Measurements from ENCODE around the gene FAM135A.
"Not testable (repeated sequence)": the region's sequence is repeated elsewhere in the genome, so short reads cannot be mapped to it uniquely, and the experiment has no call there.

Gene FAM135A

GRCh38 chr6:70396163-70396562 lies 17.1 kb upstream of the FAM135A start:
- no peak for DNase-seq (ENCODE audit: low read depth in 1 of 2, low spot score in 1 of 2)

DNA sequence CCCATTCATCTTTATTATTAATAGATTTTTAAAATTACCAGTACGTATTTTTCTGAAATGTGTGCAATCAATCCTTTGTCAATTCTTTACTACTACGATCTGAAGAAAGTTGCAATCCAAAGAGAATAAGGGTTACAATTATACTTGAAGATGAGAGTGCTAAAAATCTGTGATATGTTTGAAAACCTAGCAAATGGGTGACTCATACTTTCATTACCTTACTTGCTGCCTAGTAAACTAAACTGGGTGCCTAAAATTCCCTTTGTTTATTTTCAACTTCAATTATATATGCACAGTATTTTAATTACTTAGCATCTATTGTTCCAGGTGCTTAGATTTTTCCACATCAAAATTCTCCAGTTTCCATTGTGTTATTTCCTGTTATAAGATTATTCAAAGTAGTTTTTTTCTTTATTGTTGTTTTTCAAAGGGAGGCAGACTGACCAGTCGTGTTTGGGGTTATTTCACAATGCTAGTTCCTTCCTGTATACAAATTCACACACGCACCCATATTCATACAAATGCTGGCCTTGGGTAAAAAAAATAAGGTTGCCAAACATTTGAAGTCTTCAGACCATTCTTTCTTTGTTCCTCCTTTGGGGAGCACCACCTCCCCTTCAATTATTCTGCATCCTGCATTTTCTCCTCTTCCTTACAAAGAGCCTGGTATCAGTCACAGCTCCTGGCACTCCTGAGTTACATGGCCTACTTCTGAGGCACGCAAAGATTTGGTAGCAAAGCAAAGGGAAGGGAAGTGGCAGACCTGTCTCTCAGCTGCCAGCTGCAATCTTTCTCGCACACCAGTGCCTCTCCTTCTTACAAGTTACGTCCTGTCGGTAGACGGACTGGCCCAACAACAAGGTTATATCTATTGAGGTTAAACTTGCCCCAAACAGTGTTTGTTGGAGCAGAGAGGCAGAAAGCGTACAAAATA lies 16.2 kb upstream of the FAM135A start:
- no peak for DNase-seq (ENCODE audit: low read depth in 1 of 2, low spot score in 1 of 2)

- no peak for DNase-seq (ENCODE audit: low read depth in 1 of 2, low spot score in 1 of 2)
Measured at GRCh38 chr6:70398783-70399728, 14.3 kb upstream of the FAM135A start.

DNA sequence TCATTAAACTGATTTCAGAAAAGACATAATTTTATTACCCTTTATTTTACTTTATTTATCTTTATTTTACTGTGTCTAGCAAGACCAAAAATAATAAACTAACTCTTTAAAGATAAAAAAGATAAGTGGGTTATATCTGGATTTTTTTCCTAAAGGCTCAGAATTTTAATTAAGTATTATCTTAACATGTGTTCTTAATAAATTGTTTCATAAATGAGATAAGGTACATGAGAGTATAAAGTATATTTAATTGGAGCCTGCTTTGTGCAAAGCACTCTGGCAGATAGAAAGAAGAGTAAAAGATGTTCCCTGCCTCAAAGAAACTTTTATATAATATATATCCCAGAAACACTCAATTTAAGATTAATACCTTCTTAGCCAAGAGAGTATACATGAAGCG lies 8.7 kb upstream of the FAM135A start:
- no peak for DNase-seq (ENCODE audit: low read depth in 1 of 2, low spot score in 1 of 2)

DNA sequence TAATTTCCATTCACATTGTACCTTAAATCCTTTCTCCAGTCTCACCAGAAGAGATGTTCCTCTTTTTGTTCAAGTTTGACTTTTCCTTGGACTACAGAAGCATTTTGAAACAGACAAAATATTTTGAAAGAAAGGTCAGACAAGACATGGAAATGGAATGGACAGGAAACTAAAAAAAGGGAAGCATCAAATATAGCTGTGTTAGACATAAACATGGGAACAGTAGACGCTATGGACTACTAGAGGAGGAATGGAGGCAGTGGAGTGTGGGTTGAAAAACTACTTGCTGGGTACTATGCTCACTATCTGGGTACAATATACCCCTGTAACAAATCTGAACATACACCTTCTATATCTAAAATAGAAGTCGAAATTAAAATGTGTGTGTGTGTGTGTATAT lies 4.1 kb upstream of the FAM135A start:
- DNase-seq (ENCODE audit: low read depth in 1 of 2, low spot score in 1 of 2): no peak

DNA sequence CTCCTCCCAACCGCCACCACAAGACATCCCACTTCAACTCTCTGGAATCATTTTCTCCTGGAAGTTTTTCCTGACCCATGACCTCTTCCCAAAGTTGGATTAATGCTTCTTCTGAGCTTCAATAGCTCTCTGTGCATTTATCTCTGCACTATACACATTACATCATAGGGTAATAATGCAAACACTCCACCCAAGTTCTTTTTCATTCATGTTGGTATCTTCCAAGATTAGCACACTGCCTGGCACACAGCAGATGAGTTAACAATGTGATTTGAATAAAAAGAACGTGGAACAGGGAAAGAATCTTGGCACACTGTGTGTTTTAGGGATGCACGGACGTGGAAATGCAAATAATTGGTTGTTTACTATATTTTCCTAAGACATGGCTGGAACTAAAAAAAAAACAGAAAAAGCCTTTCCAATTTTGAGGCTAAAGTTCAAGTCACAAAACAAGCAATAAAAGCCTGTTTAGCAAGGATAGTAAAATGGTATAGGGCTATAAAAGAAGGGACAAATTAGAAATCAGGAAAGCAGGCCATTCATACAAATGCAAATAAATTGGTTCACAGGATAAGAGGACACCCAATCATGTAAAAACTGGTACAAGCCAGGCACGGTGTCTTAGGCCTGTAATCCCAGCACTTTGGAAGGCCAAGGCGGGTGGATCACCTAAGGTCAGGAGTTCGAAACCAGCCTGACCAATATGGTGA lies 1.6 kb upstream of the FAM135A start:
- no peak for DNase-seq (ENCODE audit: low read depth in 1 of 2, low spot score in 1 of 2)

DNA sequence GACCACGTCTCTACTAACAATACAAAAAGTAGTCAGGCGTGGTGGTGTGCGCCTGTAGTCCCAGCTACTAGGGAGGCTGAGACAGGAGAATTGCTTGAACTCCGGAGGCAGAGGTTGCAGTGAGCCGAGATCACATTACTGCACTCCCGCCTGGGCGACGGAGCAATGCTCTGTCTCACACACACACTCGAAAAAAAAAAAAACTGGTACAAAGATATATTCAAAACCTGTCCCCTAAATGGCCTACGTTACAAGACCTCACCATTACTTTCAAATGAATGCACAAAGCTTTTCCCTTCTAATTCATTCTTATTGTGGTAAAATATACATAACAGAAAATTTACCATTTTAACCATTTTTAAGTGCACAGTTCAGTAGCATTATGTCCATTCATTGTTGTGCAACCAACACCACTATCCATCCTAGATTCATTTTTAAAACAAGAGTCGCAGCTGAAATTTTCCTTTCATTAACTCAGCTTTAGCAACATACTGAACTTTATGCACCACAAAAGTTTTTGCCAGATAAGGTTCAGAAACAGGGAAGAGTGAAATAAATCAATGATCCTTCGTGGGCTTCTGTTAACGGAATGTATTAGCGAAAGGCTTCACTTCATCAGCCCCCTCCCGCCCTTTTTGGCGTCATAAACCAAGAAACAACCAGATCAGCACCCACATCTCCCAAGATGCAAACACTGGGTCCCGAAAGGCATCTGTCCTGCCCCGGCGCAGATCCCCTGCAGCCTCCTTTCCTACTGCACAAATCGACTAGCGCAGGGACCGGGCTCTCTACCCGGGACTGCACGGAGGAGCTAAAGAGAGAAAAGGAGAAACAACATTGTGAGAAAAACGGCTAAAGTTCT lies 825 bp upstream of the FAM135A start:
- no peak for DNase-seq (ENCODE audit: low read depth in 1 of 2, low spot score in 1 of 2)

- DNase-seq (ENCODE audit: low read depth in 1 of 2, low spot score in 1 of 2): no peak
Measured at GRCh38 chr6:70413992-70414494, 735 bp downstream of the FAM135A start.

DNA sequence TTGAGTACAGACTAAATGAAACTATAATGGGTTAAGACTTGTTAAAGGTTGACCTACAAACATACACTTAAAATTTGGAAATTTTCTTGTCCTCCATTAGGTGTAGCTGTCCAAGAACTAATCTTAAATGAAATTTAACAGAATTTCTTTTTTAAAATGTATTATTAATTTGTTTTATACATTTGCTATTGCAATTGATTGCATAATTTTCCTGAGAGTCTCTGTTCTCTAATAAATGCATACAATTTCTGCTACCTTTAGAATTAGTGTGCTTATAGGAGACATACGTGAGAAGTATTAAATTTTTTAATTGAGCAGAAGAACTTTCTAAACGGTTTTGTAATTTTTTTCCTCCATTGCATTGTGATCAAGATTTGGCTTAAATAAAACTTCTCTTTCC lies 1.5 kb downstream of the FAM135A start:
- no peak for DNase-seq (ENCODE audit: low read depth in 1 of 2, low spot score in 1 of 2)

DNA sequence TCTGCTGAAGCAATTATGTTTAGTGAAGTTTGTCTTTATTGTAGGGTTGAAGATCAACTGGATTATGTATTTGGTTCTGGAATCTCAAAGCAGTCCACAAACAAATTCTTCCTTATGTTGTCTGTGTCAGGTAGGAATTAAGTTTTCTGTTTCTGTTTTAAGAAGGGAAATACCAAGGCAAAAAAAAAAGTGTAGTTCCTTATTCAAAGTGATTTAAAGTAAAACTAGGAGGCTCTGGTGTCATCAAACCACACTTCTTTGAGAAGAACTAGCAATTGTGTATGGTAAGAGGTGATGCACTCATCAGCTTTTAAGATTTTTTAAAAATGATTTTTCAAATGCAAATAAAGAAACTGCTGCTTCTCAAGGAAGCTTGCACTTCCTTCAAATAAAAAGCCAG lies 1.9 kb downstream of the FAM135A start:
- DNase-seq (ENCODE audit: low read depth in 1 of 2, low spot score in 1 of 2): no peak

- no peak for DNase-seq (ENCODE audit: low read depth in 1 of 2, low spot score in 1 of 2)
Measured at GRCh38 chr6:70415660-70416059, 2.4 kb downstream of the FAM135A start.

DNA sequence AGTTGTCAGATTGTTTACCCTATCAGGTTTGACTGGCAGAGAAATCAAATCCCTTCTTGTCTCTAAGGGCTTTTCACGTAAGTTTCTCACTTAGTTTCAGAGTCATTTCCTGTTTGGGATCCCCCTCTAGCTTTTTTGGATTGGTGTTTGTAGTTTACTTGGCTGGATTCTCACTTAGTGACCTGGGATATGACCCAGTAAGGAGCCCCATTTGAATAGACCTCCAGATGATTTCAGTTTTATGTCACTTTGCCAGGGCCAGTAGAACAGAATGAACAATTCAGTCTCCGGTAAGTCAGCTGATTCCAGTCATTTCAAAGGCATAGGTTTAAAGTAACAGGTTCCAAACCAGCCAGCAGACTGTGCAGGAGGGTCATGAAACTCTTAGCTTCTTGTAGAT lies 8.2 kb downstream of the FAM135A start:
- DNase-seq (ENCODE audit: low read depth in 1 of 2, low spot score in 1 of 2): no peak

GRCh38 chr6:70423189-70424134 lies 10.2 kb downstream of the FAM135A start:
- no peak for DNase-seq (ENCODE audit: low read depth in 1 of 2, low spot score in 1 of 2)

- no peak for DNase-seq (ENCODE audit: low read depth in 1 of 2, low spot score in 1 of 2)
Measured at GRCh38 chr6:70424291-70424690, 11.0 kb downstream of the FAM135A start.

DNA sequence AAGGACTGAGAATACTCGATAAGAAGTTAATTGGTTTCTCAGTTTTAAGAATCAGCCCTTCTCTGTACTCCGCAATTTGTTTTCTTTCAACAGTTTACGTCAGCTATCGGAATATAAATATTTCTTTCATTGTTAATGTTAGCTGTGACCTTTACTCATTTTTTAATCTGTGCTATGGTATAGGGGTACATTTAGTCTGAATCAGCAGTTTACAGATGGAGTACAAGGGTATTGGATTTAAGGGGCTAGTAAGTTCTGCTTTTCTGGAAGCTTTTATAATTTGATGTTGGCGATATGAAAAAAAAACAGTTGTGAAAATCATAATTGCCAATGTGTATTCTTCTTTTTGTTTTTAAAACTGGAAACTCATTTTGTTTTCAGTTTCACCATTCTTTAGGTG lies 23.0 kb downstream of the FAM135A start:
- no peak for DNase-seq (ENCODE audit: low read depth in 1 of 2, low spot score in 1 of 2)

- DNase-seq (ENCODE audit: low read depth in 1 of 2, low spot score in 1 of 2): no peak
Measured at GRCh38 chr6:70445001-70445400, 31.7 kb downstream of the FAM135A start.

- not testable (repeated sequence) for DNase-seq (ENCODE audit: low read depth in 1 of 2, low spot score in 1 of 2)
Measured at GRCh38 chr6:70447343-70448070, 34.2 kb downstream of the FAM135A start.

DNA sequence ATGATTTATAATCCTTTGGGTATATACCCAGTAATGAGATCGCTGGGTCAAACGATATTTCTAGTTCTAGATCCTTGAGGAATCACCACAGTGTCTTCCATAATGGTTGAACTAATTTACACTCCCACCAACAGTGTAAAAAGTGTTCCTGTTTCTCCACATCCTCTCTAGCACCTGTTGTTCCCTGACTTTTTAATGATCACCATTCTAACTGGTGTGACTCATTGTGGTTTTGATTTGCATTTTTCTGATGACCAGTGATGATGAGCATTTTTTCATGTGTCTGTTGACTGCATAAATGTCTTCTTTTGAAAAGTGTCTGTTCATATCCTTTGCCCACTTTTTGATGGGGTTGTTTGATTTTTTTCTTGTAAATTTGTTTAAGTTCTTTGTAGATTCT lies 40.6 kb downstream of the FAM135A start:
- DNase-seq (ENCODE audit: low read depth in 1 of 2, low spot score in 1 of 2): not testable (repeated sequence)
